Ishikawa (cell line): Measurements from ENCODE around the gene CFAP97.

ENCODE experiments used
- CEBPB ChIP-seq: IDR thresholded peaks from 2 replicates; pipeline ENCODE4 v1.6.1; 2012
- CREB1 ChIP-seq: IDR thresholded peaks from 2 replicates; pipeline ENCODE4 v1.6.1; 2012; ENCODE audit warnings: low read depth
- EGR1 ChIP-seq: IDR thresholded peaks from 2 replicates; pipeline ENCODE4 v1.6.1; 2012
- EP300 ChIP-seq: IDR thresholded peaks from 2 replicates; pipeline ENCODE4 v1.6.1; 2012; ENCODE audit warnings: borderline replicate concordance
- FOXM1 ChIP-seq: IDR thresholded peaks from 2 replicates; pipeline ENCODE4 v1.6.1; 2012; ENCODE audit warnings: low read depth, borderline replicate concordance
- MAX ChIP-seq: IDR thresholded peaks from 2 replicates; pipeline ENCODE4 v1.6.1; 2012
- NFIC ChIP-seq: IDR thresholded peaks from 2 replicates; pipeline ENCODE4 v1.6.1; 2012
- RAD21 ChIP-seq: IDR thresholded peaks from 2 replicates; pipeline ENCODE4 v1.6.1; 2012; ENCODE audit warnings: low read depth
- REST ChIP-seq: IDR thresholded peaks from 2 replicates; pipeline ENCODE4 v1.6.1; 2012; ENCODE audit warnings: low read depth, mild to moderate bottlenecking
- TAF1 ChIP-seq: IDR thresholded peaks from 2 replicates; pipeline ENCODE4 v1.6.1; 2012; ENCODE audit warnings: low read depth, mild to moderate bottlenecking
- TCF12 ChIP-seq: IDR thresholded peaks from 2 replicates; pipeline ENCODE4 v1.6.1; 2012; ENCODE audit warnings: low read depth
- TEAD4 ChIP-seq: IDR thresholded peaks from 2 replicates; pipeline ENCODE4 v1.6.1; 2012
- USF1 ChIP-seq: IDR thresholded peaks from 2 replicates; pipeline ENCODE4 v1.6.1; 2012
- YY1 ChIP-seq: IDR thresholded peaks from 2 replicates; pipeline ENCODE4 v1.6.1; 2012; ENCODE audit warnings: low read depth
- ZBTB7A ChIP-seq: IDR thresholded peaks from 2 replicates; pipeline ENCODE4 v1.6.1; 2012; ENCODE audit warnings: low read depth

CFAP97 gene

GRCh38 chr4:185179488-185179887 is 24.3 kb downstream of the CFAP97 start:
- no peak for TF ChIP-seq TAF1
- no peak for TF ChIP-seq REST
- TF ChIP-seq ZBTB7A, result no peak
- TF ChIP-seq USF1, result no peak
- TF ChIP-seq EGR1, result no peak
- no peak for TF ChIP-seq TCF12
- TF ChIP-seq FOXM1, result no peak
- TF ChIP-seq YY1, result no peak
- no peak for TF ChIP-seq EP300
- no peak for TF ChIP-seq MAX
- TF ChIP-seq TEAD4, result no peak

GRCh38 chr4:185171373-185172071 is 32.3 kb downstream of the CFAP97 start:
- TF ChIP-seq EGR1, result no peak
- no peak for TF ChIP-seq FOXM1
- no peak for TF ChIP-seq ZBTB7A
- no peak for TF ChIP-seq TAF1
- no peak for TF ChIP-seq YY1
- TF ChIP-seq CREB1, result no peak
- TF ChIP-seq CEBPB, result no peak
- TF ChIP-seq MAX, result no peak

GRCh38 chr4:185167234-185167633 is 36.6 kb downstream of the CFAP97 start:
- no peak for TF ChIP-seq TAF1
- no peak for TF ChIP-seq TEAD4
- TF ChIP-seq REST, result no peak
- no peak for TF ChIP-seq CEBPB
- no peak for TF ChIP-seq CREB1
- TF ChIP-seq EGR1, result no peak
- no peak for TF ChIP-seq NFIC
- TF ChIP-seq RAD21, result no peak
- TF ChIP-seq FOXM1, result no peak
- TF ChIP-seq USF1, result no peak
- TF ChIP-seq MAX, result no peak
- no peak for TF ChIP-seq ZBTB7A

GRCh38 chr4:185165605-185166063 is 38.2 kb downstream of the CFAP97 start:
- TF ChIP-seq YY1 (no peak), TCF12 (no peak)

GRCh38 chr4:185151296-185151695 is 52.5 kb downstream of the CFAP97 start:
- TF ChIP-seq CREB1 (no peak), REST (no peak), EGR1 (no peak), ZBTB7A (no peak), YY1 (no peak), NFIC (no peak), USF1 (no peak), TEAD4 (no peak), FOXM1 (no peak), TCF12 (no peak), EP300 (no peak), RAD21 (no peak), TAF1 (no peak)
